GM18505 (cell line): ENCODE results near the gene SLC28A1.

ENCODE experiments used
- ATAC-seq: cut with Tn5 transposase; IDR thresholded peaks from one replicate; pipeline ENCODE4 v1.9.1; 2021; ENCODE audit not compliant: unreplicated experiment
- POLR2A ChIP-seq: IDR thresholded peaks from 4 replicates; pipeline ENCODE4 v1.6.1; 2011; ENCODE audit warnings: borderline replicate concordance; ENCODE audit not compliant: insufficient read depth, insufficient read length; ENCODE audit errors: extremely low read depth

The SLC28A1 gene

GRCh38 chr15:84901540-84901939 is 17.1 kb downstream of the SLC28A1 start:
- ATAC-seq, result no peak
- TF ChIP-seq POLR2A, result no peak

GRCh38 chr15:84903751-84904150 is 19.3 kb downstream of the SLC28A1 start:
- no peak for ATAC-seq
- TF ChIP-seq POLR2A, result no peak

DNA sequence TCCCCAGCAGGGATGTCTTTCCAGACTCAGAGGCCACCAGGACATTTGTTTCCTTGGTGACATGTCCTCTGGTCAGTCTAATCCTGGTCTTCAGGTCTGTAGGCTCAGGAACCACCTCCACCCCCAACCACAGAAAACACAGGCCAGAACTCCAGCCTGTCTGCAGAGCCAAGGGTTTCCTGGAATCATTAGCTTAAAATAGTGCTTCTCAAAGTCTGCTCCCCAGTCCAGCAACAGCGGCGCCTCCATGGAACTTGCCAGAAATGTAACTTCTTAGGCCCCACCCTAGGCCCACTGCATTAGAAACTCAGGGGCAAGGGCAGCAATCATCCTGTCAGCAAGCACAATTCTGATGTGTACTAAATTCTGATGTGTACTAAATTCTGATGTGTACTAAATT is 20.0 kb downstream of the SLC28A1 start:
- no peak for ATAC-seq

GRCh38 chr15:84905016-84905916 is 20.8 kb downstream of the SLC28A1 start:
- no peak for ATAC-seq
- TF ChIP-seq POLR2A, result no peak

More for the DNA sequence above, 20.0 kb downstream of the SLC28A1 start:
- TF ChIP-seq POLR2A, result no peak

GRCh38 chr15:84907731-84908130 is 23.3 kb downstream of the SLC28A1 start:
- no peak for TF ChIP-seq POLR2A
- no peak for ATAC-seq

- no peak for ATAC-seq
These were observed 24.1 kb downstream of the SLC28A1 start for GRCh38 chr15:84908564-84908963.

DNA sequence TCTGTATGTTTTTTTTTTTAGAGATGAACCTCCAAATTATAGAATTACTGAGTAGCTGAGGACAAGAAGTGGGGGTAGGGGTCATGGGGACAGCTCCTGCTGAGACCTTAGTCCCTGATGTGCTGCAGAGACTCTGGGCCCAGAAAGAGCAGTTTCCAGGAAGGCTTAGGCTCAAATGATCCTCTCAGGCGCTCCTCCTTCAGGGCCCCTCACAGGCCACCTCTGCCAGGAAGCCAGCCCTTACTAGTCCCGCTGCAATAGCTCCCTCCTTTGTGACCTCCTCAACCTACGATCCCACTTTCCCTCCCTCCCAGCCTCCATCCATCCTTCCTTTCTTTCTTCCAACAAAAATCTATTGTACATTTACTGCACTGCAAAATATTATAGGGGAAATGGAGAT is 24.6 kb downstream of the SLC28A1 start:
- no peak for TF ChIP-seq POLR2A
- no peak for ATAC-seq

More at GRCh38 chr15:84908564-84908963, 24.1 kb downstream of the SLC28A1 start:
- TF ChIP-seq POLR2A, result no peak

DNA sequence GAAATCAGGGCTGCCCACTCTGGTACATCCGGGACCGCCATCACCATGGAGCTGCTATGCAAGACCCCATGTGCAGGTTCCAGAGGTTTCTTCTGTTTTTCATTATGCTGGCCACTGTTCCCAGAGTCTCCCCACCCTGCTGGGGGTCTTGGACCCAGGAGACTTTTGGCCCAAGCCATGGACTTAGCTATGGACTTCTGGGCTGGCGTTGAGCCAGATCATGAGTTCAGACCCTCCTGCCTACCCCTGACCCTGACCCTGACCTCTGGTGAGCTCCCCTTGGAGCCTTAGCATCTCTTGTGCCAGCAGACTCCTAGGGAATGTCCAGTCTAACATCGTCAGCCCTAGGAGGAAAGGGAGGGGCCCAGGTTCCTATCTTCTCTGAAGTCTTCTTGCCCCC is 25.3 kb downstream of the SLC28A1 start:
- no peak for TF ChIP-seq POLR2A
- no peak for ATAC-seq

- TF ChIP-seq POLR2A, result no peak
- ATAC-seq, result no peak
These were observed 26.6 kb downstream of the SLC28A1 start for GRCh38 chr15:84910928-84911623.

DNA sequence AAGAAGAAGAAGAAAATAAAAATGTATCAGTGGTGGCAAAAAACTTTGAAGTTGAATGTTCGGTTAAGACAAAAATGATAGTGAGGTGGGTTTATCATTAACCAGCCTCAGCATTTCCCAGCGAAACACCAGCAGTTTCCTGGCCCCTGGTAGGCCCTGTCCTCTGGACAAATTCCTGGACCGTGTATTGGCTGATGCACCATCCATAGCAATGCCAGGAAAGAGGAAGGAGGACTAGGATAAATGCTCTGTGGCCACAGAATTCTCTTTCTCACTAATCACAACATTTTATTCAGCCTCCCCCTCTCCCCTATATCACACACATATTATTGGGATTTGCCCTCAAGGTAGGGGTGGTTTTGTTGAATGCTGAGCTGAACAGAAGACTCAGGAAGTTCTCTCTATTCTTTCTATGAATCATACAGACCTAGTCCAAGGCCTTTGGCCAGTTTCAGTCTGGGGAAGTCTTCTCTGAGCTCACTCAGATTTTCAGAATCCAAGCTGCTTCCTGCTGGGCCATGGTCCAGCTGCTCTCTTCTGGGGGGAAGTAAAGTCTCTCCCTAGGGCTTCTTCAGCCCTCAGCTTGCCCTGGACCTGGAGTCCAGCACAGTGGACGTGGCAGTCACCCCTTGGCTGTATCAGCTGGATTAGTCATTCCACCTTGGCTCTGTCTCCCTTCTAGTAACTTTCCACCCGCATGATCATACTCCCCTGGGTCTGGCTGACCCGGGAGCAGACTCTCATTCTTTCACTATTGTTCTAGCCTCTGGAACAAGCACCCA is 27.6 kb downstream of the SLC28A1 start:
- no peak for ATAC-seq
- TF ChIP-seq POLR2A, result no peak

- TF ChIP-seq POLR2A, result no peak
- ATAC-seq, result no peak
These were observed 28.9 kb downstream of the SLC28A1 start for GRCh38 chr15:84913360-84913723.

GRCh38 chr15:84914351-84914750 is 29.9 kb downstream of the SLC28A1 start:
- no peak for ATAC-seq
- TF ChIP-seq POLR2A, result no peak

DNA sequence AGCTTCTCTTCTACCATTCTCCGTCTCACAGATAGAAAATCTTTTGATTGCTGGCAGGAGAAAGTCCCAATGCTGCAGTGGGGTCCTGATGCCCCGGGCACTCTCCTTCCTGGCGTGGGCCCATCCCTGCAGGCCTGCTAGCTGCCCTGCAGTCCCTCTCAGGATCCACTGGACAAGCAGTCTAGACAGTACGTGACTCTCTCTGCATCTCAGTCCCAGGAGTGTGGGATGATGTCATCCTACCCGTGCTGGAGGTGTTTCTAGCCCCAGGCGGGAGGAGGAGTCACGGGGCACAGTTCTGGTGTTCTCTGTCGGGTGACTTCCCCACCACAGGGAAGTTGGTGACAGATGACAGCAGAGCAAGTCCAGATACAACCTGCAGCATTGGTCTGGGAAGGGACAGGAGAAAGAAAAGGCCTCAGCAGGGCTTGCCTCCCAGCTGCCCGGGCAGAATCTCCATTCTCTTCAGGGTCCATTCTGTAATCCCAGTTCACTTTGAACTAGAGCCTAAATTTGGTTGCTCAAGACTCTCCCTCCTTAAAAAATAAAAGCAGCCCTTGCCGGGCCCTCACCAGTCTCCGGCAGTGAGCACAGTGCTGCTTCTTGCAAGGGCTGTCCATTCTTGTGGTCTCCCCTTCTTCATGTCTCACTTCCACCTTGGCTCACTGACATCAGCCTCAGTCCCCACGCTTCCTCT is 30.6 kb downstream of the SLC28A1 start:
- ATAC-seq, result peak; percentile 94
- no peak for TF ChIP-seq POLR2A
